CD4-positive, alpha-beta T cell (primary cell): ENCODE data around the gene EPB41L4A. TPM values are rescaled to one million over a fixed set of nuclear protein-coding genes. Genes with fewer than 3 reads are reported as not detected.

Experiments
- ATAC-seq: fragments of 200-7000 bp; cut with Tn5 transposase; one replicate; pipeline ENCODE4 v1.10.0; 2022; ENCODE audit warnings: mild to moderate bottlenecking; ENCODE audit not compliant: poor library complexity
- CTCF ChIA-PET: fragments of 350-600 bp; sonication (Branson Sonifier 250); formaldehyde crosslinking; loops from one replicate; lab custom pipeline; 2021; ENCODE audit warnings: antibody characterized with exemption, inconsistent platforms; lab: Charles Lee
- POLR2A ChIA-PET: fragments of 350-600 bp; sonication (Branson Sonifier 250); formaldehyde crosslinking; loops from one replicate; lab custom pipeline; 2021; ENCODE audit warnings: antibody characterized with exemption, inconsistent platforms; lab: Charles Lee
- DNase-seq, 14 experiments: peaks; one replicate each; pipeline ENCODE4 v3.0.0-alpha.2; 2013 to 2020; ENCODE audit warnings: mixed read lengths in 2 of 14
- H3K27ac ChIP-seq, 2 donors: one replicate each; pipeline versions ENCODE4 v1.5.1 to v1.7.0; 2013; ENCODE audit warnings: low read length in 2 of 2, low read depth in 1 of 2, mild to moderate bottlenecking in 1 of 2
- H3K27me3 ChIP-seq, 2 experiments: 1 replicate in 1 of 2; 2 replicates in 1 of 2; pipeline versions ENCODE4 v1.6.1 to v1.7.0; 2013; ENCODE audit warnings: low read length in 2 of 2, control low read depth in 1 of 2, mild to moderate bottlenecking in 1 of 2, moderate library complexity in 1 of 2; ENCODE audit not compliant: insufficient read depth in 2 of 2, control insufficient read depth in 1 of 2
- H3K36me3 ChIP-seq: one replicate; pipeline ENCODE4 v1.6.1; 2013; ENCODE audit warnings: low read length, control low read depth; ENCODE audit not compliant: insufficient read depth
- H3K4me1 ChIP-seq: one replicate; pipeline ENCODE4 v1.6.1; 2013; ENCODE audit warnings: low read length, control low read depth; ENCODE audit not compliant: insufficient read depth
- H3K4me3 ChIP-seq: one replicate; pipeline ENCODE4 v1.5.1; 2013; ENCODE audit warnings: mild to moderate bottlenecking, low read length, moderate library complexity
- H3K9me3 ChIP-seq, 2 experiments: 1 replicate in 1 of 2; 2 replicates in 1 of 2; pipeline versions ENCODE4 v1.6.1 to v1.7.0; 2013; ENCODE audit warnings: low read length in 2 of 2, mild to moderate bottlenecking in 2 of 2, control low read depth in 1 of 2, moderate library complexity in 1 of 2; ENCODE audit not compliant: control insufficient read depth in 1 of 2, insufficient read depth in 1 of 2
- H3K27ac Mint-ChIP-seq: one replicate; pipeline ENCODE4 v1.8.0; 2020; ENCODE audit warnings: mixed read lengths
- H3K27me3 Mint-ChIP-seq: one replicate; pipeline ENCODE4 v1.8.0; 2021; ENCODE audit warnings: mixed read lengths
- H3K36me3 Mint-ChIP-seq: one replicate; pipeline ENCODE4 v1.8.0; 2021; ENCODE audit warnings: low read depth, mixed read lengths
- H3K4me1 Mint-ChIP-seq: one replicate; pipeline ENCODE4 v1.8.0; 2021; ENCODE audit warnings: low read depth, mixed read lengths
- H3K4me3 Mint-ChIP-seq: one replicate; pipeline ENCODE4 v1.8.0; 2020; ENCODE audit warnings: mild to moderate bottlenecking, mixed read lengths
- H3K9me3 Mint-ChIP-seq: one replicate; pipeline ENCODE4 v1.8.0; 2020; ENCODE audit warnings: mixed read lengths
- CTCF ChIP-seq: fragments of 200-600 bp; IDR thresholded peaks from one replicate; pipeline ENCODE4 v1.8.0; 2022; ENCODE audit warnings: antibody characterized with exemption, mild to moderate bottlenecking
- intact Hi-C, 2 experiments: fragments of 100-400 bp; cut with DNase I in 1 of 2; cut with micrococcal nuclease in 1 of 2; formaldehyde crosslinking; loops; one replicate each; pipeline versions ENCODE4 v1.15.1 to v1.9.0; 2023 to 2025; cut with DNase I, micrococcal nuclease
- total RNA-seq, 174 experiments: library from RNA in 2 of 174; stranded (reverse) in 2 of 174; gene quantifications; one replicate each; pipeline ENCODE4 v1.2.3 and lab custom pipeline; 2021 to 2026

The EPB41L4A gene
- total RNA-seq, 2 experiments from 2014 or later: 0.08 TPM; not detected in 1

- CTCF ChIA-PET: no interaction called here
- Histone ChIP-seq H3K27ac (no peak overlapping the region), H3K9me3 (no peaks in the 10 kb centered on the region), H3K4me3 (no peak overlapping the region), H3K27me3 (peaks cover 0 to 5% of the 10 kb centered on the region in 2 experiments), H3K36me3 (no peaks in the 10 kb centered on the region), H3K4me1 (no peaks in the 10 kb centered on the region)
- TF ChIP-seq CTCF: no peak
- no peaks in the 10 kb centered on the region for H3K36me3 Mint-ChIP-seq
- ATAC-seq: no peak
- H3K9me3 Mint-ChIP-seq: peaks cover 3% of the 10 kb centered on the region
- H3K4me1 Mint-ChIP-seq: no peaks in the 10 kb centered on the region
- H3K27me3 Mint-ChIP-seq: peaks cover 17% of the 10 kb centered on the region
- POLR2A ChIA-PET: no interaction called here
- no peak overlapping the region for H3K4me3 Mint-ChIP-seq
- no peak overlapping the region for H3K27ac Mint-ChIP-seq
- DNase-seq: no peak
- intact Hi-C loops: no loop called here
These were observed 294.3 kb downstream of the EPB41L4A start for GRCh38 chr5:112124788-112125187.

DNA sequence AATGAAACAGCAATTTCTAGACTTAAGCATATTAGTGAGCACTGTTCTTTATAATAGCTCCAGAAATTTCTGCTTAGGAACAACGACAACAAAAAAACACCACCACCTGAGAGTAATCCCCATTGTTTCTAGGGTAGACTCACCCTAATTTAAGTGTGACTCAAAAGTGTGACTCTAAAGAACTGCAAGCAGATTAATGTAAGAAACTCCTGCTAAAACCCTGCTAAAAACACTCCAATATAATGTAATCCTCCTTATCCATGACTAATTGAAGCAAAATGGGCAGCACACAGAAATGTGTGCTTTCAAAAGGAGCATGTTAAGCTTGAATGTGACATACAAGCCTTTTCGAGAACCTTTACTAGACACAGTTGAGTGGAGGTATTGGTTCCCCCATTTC is 296.0 kb downstream of the EPB41L4A start:
- Mint-ChIP-seq H3K36me3 (no peaks in the 10 kb centered on the region), H3K27ac (no peak overlapping the region), H3K27me3 (peaks cover 17% of the 10 kb centered on the region), H3K9me3 (peaks cover 3% of the 10 kb centered on the region), H3K4me3 (no peak overlapping the region), H3K4me1 (no peaks in the 10 kb centered on the region)
- Histone ChIP-seq H3K27me3 (peaks cover 0 to 1% of the 10 kb centered on the region in 2 experiments), H3K36me3 (no peaks in the 10 kb centered on the region), H3K9me3 (no peaks in the 10 kb centered on the region), H3K4me3 (no peak overlapping the region), H3K27ac (no peak overlapping the region), H3K4me1 (no peaks in the 10 kb centered on the region)
- intact Hi-C loops: no loop called here
- ChIA-PET CTCF (no interaction called here), POLR2A (no interaction called here)
- DNase-seq (no peak), ATAC-seq (no peak)
- no peak for TF ChIP-seq CTCF

DNA sequence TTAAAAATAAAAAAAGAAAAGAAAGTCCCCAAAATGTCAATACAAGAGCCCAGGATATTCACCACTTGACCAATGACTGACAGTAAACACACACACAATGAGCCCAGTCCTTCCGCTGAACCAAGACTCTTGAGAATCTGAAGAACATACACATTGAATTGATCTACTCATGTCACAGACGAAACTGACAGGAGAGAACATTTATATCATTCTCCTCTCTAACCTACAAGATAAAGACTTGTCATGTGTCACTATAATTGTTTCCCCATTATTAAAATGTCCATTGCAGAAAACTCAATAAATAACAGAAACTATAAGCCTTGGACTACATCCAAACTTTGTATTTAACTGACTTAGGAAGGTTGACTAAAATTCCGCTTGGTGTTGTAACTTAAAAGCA is 296.7 kb downstream of the EPB41L4A start:
- CTCF ChIA-PET: no interaction called here
- Mint-ChIP-seq H3K9me3 (peaks cover 3% of the 10 kb centered on the region), H3K4me1 (no peaks in the 10 kb centered on the region), H3K36me3 (no peaks in the 10 kb centered on the region), H3K27ac (no peak overlapping the region), H3K4me3 (no peak overlapping the region), H3K27me3 (peaks cover 17% of the 10 kb centered on the region)
- no peak for TF ChIP-seq CTCF
- H3K9me3 ChIP-seq: no peaks in the 10 kb centered on the region
- DNase-seq (no peak), ATAC-seq (no peak)
- no peaks in the 10 kb centered on the region for H3K27me3 ChIP-seq
- intact Hi-C loops: no loop called here
- H3K4me1 ChIP-seq: no peaks in the 10 kb centered on the region
- POLR2A ChIA-PET: no interaction called here
- no peaks in the 10 kb centered on the region for H3K36me3 ChIP-seq
- no peak overlapping the region for H3K27ac ChIP-seq
- no peak overlapping the region for H3K4me3 ChIP-seq
